Activated T-cell treated with anti-CD3 and anti-CD28 coated beads, Interleukin-2, amount 50 U/mL, for 4 hours (primary cell): ENCODE results near the gene MFAP2. TPM values are rescaled to one million over a fixed set of nuclear protein-coding genes. Genes with fewer than 3 reads are reported as not detected.

Experiments used
- ATAC-seq, 2 donors: fragments of 200-7000 bp; cut with Tn5 transposase; one replicate each; pipeline ENCODE4 v1.10.0; 2021
- DNase-seq: peaks from one replicate; pipeline ENCODE4 v3.0.0-alpha.2; 2020
- H3K27me3 Mint-ChIP-seq: one replicate; pipeline ENCODE4 v1.8.0; 2021; ENCODE audit warnings: low read depth, mixed read lengths
- H3K36me3 Mint-ChIP-seq: one replicate; pipeline ENCODE4 v1.8.0; 2022; ENCODE audit warnings: mixed read lengths; ENCODE audit not compliant: insufficient read depth
- H3K4me1 Mint-ChIP-seq: one replicate; pipeline ENCODE4 v1.8.0; 2021; ENCODE audit warnings: low read depth, mixed read lengths
- H3K4me3 Mint-ChIP-seq: one replicate; pipeline ENCODE4 v1.8.0; 2021; ENCODE audit warnings: mild to moderate bottlenecking, moderate library complexity, mixed read lengths
- H3K9me3 Mint-ChIP-seq: one replicate; pipeline ENCODE4 v1.8.0; 2021; ENCODE audit warnings: mixed read lengths
- total RNA-seq, 3 donors: library from RNA; stranded (reverse); gene quantifications; one replicate each; pipeline ENCODE4 v1.2.1, GENCODE V29; 2021

The MFAP2 gene
- total RNA-seq, 3 donors from 2014 or later = 0.26 TPM; not detected in 2

- H3K27me3 Mint-ChIP-seq = peaks cover 29% of the 10 kb centered on the region
- no peaks in the 10 kb centered on the region for H3K36me3 Mint-ChIP-seq
- no peaks in the 10 kb centered on the region for H3K9me3 Mint-ChIP-seq
- H3K4me3 Mint-ChIP-seq = peak overlapping the region; percentile 16
- DNase-seq (no peak), ATAC-seq (peak; percentile 14 to 16)
- peaks cover 9% of the 10 kb centered on the region for H3K4me1 Mint-ChIP-seq
Observed at GRCh38 chr1:16979475-16980327, 719 bp downstream of the MFAP2 start.

DNA sequence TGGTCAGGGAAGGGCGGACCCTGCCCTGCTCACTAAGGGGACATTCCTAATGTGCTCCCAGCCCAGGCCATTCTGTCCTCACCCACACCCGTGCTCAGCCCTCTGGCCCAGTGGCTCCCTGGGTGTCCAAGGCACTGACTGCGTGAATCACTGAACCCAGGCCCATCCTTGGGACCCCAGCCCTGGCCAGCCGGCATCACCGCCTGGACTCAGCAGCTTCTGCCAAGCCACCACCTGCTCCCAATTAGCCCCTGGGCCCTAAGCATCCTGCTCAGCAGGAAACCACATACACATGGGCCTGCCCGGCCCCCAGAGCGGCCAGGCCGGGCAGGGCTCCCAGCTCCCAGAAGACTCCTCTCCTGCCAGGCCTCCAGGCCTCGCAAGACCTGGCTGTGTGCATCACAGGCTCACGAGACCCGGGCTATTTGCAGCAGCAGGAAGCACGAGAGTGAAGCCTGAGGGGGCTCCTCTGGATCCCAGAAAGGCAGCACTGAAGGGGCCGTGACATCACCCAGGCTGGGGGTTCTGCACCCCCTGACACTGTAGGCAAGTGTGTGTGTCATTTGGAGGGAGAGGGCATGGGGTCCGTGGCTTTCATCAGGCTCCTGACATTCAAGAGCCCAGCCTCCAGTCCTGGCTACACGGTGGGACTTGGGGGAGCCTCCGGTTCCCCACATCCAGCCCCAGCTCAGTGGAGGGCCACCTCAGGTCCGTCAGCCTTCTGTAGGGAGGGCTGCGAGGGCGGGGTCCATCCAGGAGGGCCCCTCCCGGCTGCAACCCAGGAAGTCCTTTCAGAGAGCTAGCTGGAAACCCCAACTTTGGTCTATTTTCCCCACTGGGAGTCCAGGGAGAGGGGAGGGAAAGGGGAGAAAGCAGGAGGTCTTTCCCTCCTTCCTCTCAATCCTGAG, 1.6 kb downstream of the MFAP2 start:
- ATAC-seq (no peak), DNase-seq (no peak)
- Mint-ChIP-seq H3K9me3 (no peaks in the 10 kb centered on the region), H3K4me3 (no peak overlapping the region), H3K27me3 (peaks cover 29% of the 10 kb centered on the region), H3K36me3 (no peaks in the 10 kb centered on the region), H3K4me1 (peaks cover 9% of the 10 kb centered on the region)

GRCh38 chr1:16978139-16978538, 2.3 kb downstream of the MFAP2 start:
- no peak for DNase-seq
- peaks cover 9% of the 10 kb centered on the region for H3K4me1 Mint-ChIP-seq
- ATAC-seq = no peak
- H3K27me3 Mint-ChIP-seq = peaks cover 23% of the 10 kb centered on the region
- no peaks in the 10 kb centered on the region for H3K36me3 Mint-ChIP-seq
- no peak overlapping the region for H3K4me3 Mint-ChIP-seq
- no peaks in the 10 kb centered on the region for H3K9me3 Mint-ChIP-seq

DNA sequence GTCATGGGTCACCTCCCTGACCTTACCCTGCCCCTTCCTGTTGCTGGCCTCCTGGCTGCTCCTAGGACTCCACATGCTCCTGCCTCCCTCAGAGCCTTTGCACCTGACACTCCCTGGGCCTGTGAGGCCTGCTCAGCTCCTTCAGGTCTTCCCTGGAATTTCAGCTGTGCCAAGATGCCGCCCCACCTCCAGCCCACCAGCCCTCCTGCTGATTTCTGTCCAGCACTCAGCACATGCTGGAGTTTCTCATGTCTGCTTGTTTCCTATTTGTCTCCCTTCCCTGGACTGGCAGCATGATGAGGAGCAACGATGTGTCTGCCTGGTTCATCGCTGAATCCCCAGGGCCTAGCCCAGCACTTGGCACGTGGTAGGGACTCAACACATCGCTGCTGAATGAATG, 3.0 kb downstream of the MFAP2 start:
- H3K36me3 Mint-ChIP-seq = no peaks in the 10 kb centered on the region
- peaks cover 16% of the 10 kb centered on the region for H3K27me3 Mint-ChIP-seq
- DNase-seq (no peak), ATAC-seq (no peak)
- peaks cover 9% of the 10 kb centered on the region for H3K4me1 Mint-ChIP-seq
- no peaks in the 10 kb centered on the region for H3K9me3 Mint-ChIP-seq
- H3K4me3 Mint-ChIP-seq = no peak overlapping the region

DNA sequence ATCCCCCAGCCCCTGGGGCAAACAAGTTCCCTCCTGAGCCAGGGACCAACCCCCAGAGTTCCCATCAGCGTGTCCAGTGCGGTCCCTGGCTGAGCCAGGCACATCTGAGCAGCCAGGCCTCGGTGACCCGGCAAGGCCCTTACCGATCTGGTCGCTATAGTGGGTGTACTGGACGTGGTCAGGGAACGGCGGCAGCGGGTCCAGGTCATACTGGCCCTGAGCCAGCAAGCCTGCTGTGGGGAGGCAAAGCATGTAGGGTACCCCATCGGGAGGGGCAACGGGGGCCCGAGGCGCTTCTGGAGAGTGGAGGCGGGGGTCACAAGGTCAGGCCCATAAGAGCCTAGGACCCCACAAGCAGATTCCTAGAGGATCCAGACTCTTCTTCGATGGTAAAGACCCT, 3.5 kb downstream of the MFAP2 start:
- ATAC-seq = no peak
- Mint-ChIP-seq H3K4me1 (peaks cover 9% of the 10 kb centered on the region), H3K4me3 (no peak overlapping the region), H3K36me3 (no peaks in the 10 kb centered on the region), H3K9me3 (no peaks in the 10 kb centered on the region), H3K27me3 (peaks cover 16% of the 10 kb centered on the region)
- no peak for DNase-seq

DNA sequence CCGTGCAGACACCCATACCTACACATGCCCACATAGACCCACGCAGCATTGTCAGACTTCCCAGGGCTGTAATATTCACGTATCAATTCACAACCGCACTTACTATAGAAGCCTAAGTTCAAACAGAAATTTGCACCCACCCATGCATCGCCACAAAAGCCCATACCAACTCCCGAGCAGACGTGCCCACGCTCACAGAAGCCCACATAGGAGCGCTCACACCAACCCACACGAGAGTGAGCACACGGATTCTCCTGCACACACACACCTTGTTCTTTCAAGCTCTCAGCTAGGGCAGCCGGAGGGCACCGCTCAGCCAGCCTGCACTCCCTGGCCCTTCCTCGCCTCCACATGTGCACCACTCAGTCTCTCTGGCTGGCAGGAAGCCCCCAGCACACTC, 4.6 kb downstream of the MFAP2 start:
- no peak overlapping the region for H3K4me3 Mint-ChIP-seq
- peaks cover 2% of the 10 kb centered on the region for H3K4me1 Mint-ChIP-seq
- DNase-seq (no peak), ATAC-seq (no peak)
- no peaks in the 10 kb centered on the region for H3K9me3 Mint-ChIP-seq
- H3K36me3 Mint-ChIP-seq = no peaks in the 10 kb centered on the region
- H3K27me3 Mint-ChIP-seq = peaks cover 6% of the 10 kb centered on the region

GRCh38 chr1:16975211-16975610, 5.2 kb downstream of the MFAP2 start:
- Mint-ChIP-seq H3K27me3 (peaks cover 4% of the 10 kb centered on the region), H3K4me3 (no peak overlapping the region), H3K36me3 (no peaks in the 10 kb centered on the region), H3K4me1 (no peaks in the 10 kb centered on the region), H3K9me3 (no peaks in the 10 kb centered on the region)
- ATAC-seq = no peak
- no peak for DNase-seq

GRCh38 chr1:16973215-16973614, 7.2 kb downstream of the MFAP2 start:
- Mint-ChIP-seq H3K9me3 (no peaks in the 10 kb centered on the region), H3K4me3 (no peak overlapping the region), H3K27me3 (no peaks in the 10 kb centered on the region), H3K4me1 (no peaks in the 10 kb centered on the region), H3K36me3 (peaks cover 2% of the 10 kb centered on the region)
- no peak for DNase-seq
- no peak for ATAC-seq

DNA sequence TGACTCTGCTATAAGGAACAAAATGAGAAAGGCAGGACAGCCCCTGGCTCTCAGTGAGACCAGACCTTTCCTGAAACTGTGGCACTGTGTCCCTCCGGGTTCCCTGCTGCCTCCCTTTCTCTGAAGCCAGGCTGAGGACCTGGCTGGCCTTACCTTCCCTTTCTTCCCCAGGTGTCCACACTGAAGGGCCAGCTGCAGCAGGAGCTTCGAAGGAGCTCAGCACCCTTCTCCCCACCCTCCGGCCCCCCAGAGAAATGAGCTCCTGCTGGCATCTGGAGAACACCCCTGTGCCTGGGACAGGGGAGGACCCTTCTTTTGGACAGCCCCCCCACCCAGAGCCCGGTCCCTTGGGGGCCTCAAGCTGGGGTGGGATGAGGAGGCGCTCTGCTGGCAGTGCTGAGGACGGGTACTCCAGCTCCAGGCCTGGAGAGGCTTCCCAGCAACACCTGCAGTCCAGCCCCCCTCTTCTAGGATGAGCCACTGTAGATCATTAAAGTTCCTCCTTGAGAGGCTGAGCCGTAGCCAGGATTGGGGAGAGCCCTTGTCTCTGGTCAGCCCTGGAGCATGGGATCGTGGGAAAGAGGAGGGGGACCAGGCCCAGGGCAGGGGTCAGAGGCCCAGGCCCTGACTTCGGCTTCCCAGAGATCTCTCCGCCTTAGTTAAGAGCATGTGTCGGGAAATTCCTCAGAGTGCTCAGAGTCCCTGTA, 8.1 kb downstream of the MFAP2 start:
- H3K27me3 Mint-ChIP-seq = no peaks in the 10 kb centered on the region
- no peaks in the 10 kb centered on the region for H3K9me3 Mint-ChIP-seq
- ATAC-seq = no peak
- peaks cover 2% of the 10 kb centered on the region for H3K36me3 Mint-ChIP-seq
- no peak overlapping the region for H3K4me3 Mint-ChIP-seq
- H3K4me1 Mint-ChIP-seq = no peaks in the 10 kb centered on the region
- no peak for DNase-seq

DNA sequence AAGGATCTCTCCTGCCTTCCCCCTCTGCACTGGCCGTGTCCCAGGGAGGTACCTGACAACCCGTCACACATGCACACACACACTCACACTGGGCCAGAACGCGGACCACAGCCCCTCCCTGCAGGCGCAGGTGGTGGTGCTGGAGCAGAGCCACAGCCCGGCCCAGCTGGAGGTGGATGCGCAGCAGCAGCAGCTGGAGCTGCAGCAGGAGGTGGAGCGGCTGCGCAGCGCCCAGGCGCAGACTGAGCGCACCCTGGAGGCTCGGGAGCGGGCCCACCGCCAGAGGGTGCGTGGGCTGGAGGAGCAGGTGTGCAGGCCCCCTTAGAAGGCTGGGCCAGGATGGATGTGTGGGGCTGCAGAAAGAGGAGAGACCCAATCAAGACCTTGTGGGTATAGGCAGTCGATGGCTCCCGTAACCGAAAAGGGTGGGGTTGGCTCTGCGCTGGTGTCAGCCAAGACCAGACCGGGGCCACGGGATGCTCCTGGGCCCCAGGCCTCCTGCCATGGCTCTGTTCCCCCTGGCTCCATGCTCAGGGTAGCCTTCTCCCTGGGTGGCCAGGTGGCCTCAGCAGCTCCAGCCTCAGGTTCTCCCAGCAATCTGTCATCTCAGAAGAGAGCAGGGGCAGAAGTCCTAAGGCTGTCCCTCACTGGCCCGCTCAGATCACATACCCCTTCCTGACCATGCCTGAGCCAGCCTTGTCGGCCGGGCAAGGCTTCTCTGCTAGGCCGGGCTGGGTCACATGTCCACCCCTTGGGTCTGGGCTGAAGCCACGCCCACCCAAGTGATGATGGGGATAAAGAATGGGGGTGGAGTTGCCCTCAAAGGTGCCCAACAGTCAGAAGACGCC, 8.9 kb downstream of the MFAP2 start:
- no peaks in the 10 kb centered on the region for H3K9me3 Mint-ChIP-seq
- H3K4me3 Mint-ChIP-seq = no peak overlapping the region
- H3K4me1 Mint-ChIP-seq = no peaks in the 10 kb centered on the region
- H3K27me3 Mint-ChIP-seq = no peaks in the 10 kb centered on the region
- ATAC-seq (no peak), DNase-seq (no peak)
- H3K36me3 Mint-ChIP-seq = peaks cover 2% of the 10 kb centered on the region

DNA sequence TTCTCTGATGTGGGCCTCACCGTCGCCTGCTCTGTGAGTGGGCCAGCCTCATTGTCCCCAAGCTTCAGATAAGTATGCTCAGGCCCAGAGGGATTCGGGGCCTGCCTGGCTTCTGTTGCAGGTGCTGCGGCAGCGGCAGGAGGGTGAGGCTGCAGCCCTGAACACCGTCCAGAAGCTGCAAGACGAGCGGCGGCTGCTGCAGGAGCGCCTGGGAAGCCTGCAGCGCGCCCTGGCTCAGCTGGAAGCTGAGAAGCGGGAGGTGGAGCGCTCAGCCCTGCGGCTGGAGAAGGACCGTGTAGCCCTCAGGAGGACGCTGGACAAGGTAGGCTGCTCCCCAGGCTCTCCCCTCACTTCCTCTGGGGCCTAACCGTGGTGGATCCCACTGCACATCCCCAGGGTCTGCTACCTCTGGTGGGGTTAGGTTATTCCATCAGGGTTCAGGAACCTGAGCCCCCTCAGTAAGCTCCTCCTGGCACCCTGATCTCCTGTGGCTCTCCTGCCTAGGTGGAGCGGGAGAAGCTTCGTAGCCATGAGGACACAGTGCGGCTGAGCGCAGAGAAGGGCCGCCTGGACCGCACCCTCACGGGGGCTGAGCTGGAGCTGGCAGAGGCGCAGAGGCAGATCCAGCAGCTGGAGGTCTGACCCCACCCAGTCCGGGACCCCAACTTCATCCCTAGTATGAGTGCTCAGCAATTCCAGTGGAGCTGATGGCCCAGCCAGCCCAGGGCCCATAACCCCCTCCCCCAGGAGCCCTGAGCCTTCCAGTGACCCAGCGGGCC, 10.1 kb downstream of the MFAP2 start:
- ATAC-seq = no peak
- H3K36me3 Mint-ChIP-seq = peaks cover 7% of the 10 kb centered on the region
- DNase-seq = no peak
- H3K4me3 Mint-ChIP-seq = no peak overlapping the region
- H3K4me1 Mint-ChIP-seq = no peaks in the 10 kb centered on the region
- no peaks in the 10 kb centered on the region for H3K9me3 Mint-ChIP-seq
- no peaks in the 10 kb centered on the region for H3K27me3 Mint-ChIP-seq

DNA sequence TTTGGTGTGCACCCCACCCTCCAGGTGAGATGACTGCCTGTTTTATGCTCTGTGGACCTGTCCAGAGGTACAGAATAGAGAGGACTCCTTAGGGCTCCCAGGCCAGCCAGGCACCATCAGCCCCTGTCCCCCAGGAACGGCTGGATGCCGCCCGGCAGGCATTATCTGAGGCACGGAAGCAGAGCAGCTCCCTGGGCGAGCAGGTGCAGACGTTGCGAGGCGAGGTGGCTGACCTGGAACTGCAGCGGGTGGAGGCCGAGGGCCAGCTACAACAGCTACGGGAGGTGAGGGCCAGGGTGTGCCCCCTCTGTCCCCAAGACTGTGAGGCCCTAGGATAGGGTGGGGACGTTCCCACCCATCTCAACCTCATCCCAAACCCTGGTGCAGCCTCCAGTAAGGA, 10.8 kb downstream of the MFAP2 start:
- no peak for DNase-seq

GRCh38 chr1:16969057-16969611, 11.3 kb downstream of the MFAP2 start:
- H3K27me3 Mint-ChIP-seq = no peaks in the 10 kb centered on the region
- peaks cover 11% of the 10 kb centered on the region for H3K36me3 Mint-ChIP-seq
- H3K4me3 Mint-ChIP-seq = no peak overlapping the region
- DNase-seq (no peak), ATAC-seq (no peak)
- H3K4me1 Mint-ChIP-seq = no peaks in the 10 kb centered on the region
- no peaks in the 10 kb centered on the region for H3K9me3 Mint-ChIP-seq

More for the DNA sequence above, 10.8 kb downstream of the MFAP2 start:
- peaks cover 11% of the 10 kb centered on the region for H3K36me3 Mint-ChIP-seq
- no peak overlapping the region for H3K4me3 Mint-ChIP-seq
- H3K4me1 Mint-ChIP-seq = no peaks in the 10 kb centered on the region
- no peaks in the 10 kb centered on the region for H3K27me3 Mint-ChIP-seq
- H3K9me3 Mint-ChIP-seq = no peaks in the 10 kb centered on the region
- ATAC-seq = no peak
